ENCODE results near the gene ROR1. TPM values are rescaled to one million over a fixed set of nuclear protein-coding genes. Genes with fewer than 3 reads are reported as not detected.

The ROR1 gene
- total RNA-seq, 6 donors from 2014 or later = 19.7 to 39.8 (median 28.5) TPM

DNA sequence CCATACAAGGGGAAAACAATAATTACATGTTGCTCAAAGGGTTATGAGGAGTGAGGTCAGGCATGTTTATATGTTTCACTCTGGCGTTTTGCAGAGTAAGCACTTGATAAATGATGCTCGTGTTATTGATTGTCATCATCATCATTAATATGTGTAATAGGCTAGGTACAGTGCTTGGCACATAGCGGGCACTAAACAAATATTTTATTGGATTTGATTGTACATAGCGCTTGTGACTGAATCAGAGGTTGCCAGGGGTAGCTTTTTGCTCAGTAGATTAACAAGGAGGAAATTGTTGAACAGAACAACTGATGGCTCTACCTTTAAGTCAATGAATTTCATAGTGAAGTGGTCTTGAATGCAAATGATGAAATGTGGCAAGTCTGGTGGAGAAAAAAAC is 91.7 kb downstream of the ROR1 start:
- no peaks in the 10 kb centered on the region for H3K4me1 ChIP-seq
- no peaks in the 10 kb centered on the region for H3K9me3 ChIP-seq
- H3K27ac ChIP-seq = no peak overlapping the region
- H3K4me3 ChIP-seq = no peak overlapping the region
- WGBS, 2 donors = 68 to 79% methylated on average over 4 of the region's 4 CpGs
- H3K36me3 ChIP-seq = no peaks in the 10 kb centered on the region
- DNase-seq (no peak), ATAC-seq (ENCODE audit: low FRiP score in 2 of 2) (no peak)
- TF ChIP-seq POLR2A (IDR thresholded peaks at IDR 0.05) = no peak
- TF ChIP-seq POLR2AphosphoS5 (IDR thresholded peaks at IDR 0.05) = no peak
- TF ChIP-seq CTCF (IDR thresholded peaks at IDR 0.05) = no peak
- no peak for TF ChIP-seq EP300 (IDR thresholded peaks at IDR 0.05)
- no peaks in the 10 kb centered on the region for H3K27me3 ChIP-seq

DNA sequence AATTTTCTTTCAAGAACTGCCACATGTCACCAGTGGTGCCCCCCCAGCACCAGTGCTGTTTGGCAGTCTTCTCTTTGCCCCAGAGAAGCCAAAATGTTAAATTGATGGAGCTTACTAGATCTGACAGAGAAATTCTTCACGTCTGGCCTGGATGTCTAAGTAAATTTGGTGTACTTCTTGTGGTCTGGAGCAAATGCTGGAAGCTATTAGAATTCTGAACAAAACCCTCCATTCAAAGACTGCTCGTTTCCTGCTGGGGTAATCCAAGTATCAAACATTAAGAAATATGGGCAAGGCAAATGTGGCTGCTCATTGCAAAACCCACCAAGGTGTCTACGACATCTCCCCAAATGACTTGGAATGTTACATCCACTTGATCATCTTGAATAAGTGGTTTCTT is 92.3 kb downstream of the ROR1 start:
- WGBS, 2 donors = 55 to 58% methylated on average over 3 of the region's 3 CpGs
- DNase-seq (no peak), ATAC-seq (ENCODE audit: low FRiP score in 2 of 2) (no peak)
- H3K9me3 ChIP-seq = no peaks in the 10 kb centered on the region
- no peak overlapping the region for H3K27ac ChIP-seq
- TF ChIP-seq POLR2A (IDR thresholded peaks at IDR 0.05) (no peak), POLR2AphosphoS5 (IDR thresholded peaks at IDR 0.05) (no peak), CTCF (IDR thresholded peaks at IDR 0.05) (no peak), EP300 (IDR thresholded peaks at IDR 0.05) (no peak)
- no peaks in the 10 kb centered on the region for H3K36me3 ChIP-seq
- H3K4me3 ChIP-seq = no peak overlapping the region
- no peaks in the 10 kb centered on the region for H3K27me3 ChIP-seq
- no peaks in the 10 kb centered on the region for H3K4me1 ChIP-seq

DNA sequence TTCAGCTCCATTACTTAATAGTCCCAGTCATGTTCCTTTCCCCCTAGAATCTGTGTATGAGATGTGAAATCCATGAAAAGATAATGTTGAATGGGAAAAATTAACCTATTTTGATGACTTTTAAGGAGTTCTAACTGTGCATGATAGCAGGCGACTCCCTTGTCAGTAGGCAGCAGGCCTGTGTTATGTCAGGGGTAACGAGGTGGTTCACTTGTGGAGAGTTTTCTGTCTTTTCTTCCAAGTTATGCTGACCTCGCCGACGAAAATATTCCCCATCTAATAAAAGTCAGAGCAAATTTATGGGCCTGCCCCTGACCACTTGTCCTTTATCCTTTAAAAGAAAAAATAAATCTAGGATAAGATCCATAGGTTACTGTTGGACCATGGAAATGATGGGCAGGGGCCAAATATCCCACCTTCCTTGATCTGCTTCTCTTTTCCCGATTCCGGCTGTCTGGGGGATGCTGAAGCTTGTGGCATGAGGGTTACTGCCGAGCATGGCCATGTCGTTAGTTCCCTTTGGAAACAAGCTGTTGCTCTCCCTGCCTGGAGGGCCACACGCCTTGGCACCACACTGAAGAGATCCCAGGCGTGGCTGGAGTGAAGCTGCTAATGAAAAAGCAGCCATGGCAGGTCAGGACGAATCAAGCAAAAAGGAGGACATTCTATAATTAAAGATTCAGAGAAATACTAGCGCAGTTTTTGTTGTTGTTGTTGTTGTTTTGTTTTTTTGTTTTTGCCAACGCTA is 93.8 kb downstream of the ROR1 start:
- 88 to 89% methylated on average over 14 of the region's 14 CpGs for WGBS, 2 donors
- no peak for ATAC-seq (ENCODE audit: low FRiP score in 2 of 2)
- H3K36me3 ChIP-seq = no peaks in the 10 kb centered on the region

GRCh38 chr1:63868268-63868781 is 94.5 kb downstream of the ROR1 start:
- ATAC-seq (ENCODE audit: low FRiP score in 2 of 2) (no peak), DNase-seq (no peak)
- Histone ChIP-seq H3K27ac (no peak overlapping the region), H3K27me3 (no peaks in the 10 kb centered on the region), H3K4me3 (no peak overlapping the region), H3K9me3 (no peaks in the 10 kb centered on the region), H3K36me3 (no peaks in the 10 kb centered on the region), H3K4me1 (no peaks in the 10 kb centered on the region)
- TF ChIP-seq CTCF (IDR thresholded peaks at IDR 0.05) = no peak
- TF ChIP-seq EP300 (IDR thresholded peaks at IDR 0.05) = no peak
- no peak for TF ChIP-seq POLR2AphosphoS5 (IDR thresholded peaks at IDR 0.05)
- TF ChIP-seq POLR2A (IDR thresholded peaks at IDR 0.05) = no peak
- 56 to 72% methylated on average over 5 of the region's 5 CpGs for WGBS, 2 donors

More for the DNA sequence above, 93.8 kb downstream of the ROR1 start:
- no peak overlapping the region for H3K27ac ChIP-seq
- DNase-seq = no peak
- H3K9me3 ChIP-seq = no peaks in the 10 kb centered on the region
- H3K27me3 ChIP-seq = no peaks in the 10 kb centered on the region
- H3K4me1 ChIP-seq = no peaks in the 10 kb centered on the region
- TF ChIP-seq POLR2A (IDR thresholded peaks at IDR 0.05) (no peak), EP300 (IDR thresholded peaks at IDR 0.05) (no peak), CTCF (IDR thresholded peaks at IDR 0.05) (no peak), POLR2AphosphoS5 (IDR thresholded peaks at IDR 0.05) (no peak)
- H3K4me3 ChIP-seq = no peak overlapping the region

DNA sequence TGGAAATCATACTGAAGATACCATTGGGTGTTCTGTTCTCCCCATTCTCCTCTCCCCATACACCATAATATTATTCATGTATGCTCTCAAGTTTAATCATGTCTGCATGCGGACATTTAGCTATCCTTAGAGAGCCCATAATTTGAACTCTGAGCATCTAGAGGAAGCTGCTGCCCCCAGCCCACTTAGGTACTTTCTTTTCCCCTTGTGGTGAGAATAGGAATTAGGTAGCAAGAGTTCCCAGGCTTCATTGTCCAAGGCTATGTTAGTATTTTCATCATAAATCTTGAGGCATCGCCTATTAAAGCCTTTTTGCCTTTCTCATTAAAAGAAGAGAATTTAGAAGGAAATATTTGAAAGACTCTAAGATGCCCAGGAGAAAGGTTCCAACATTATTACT is 96.3 kb downstream of the ROR1 start:
- no peak for TF ChIP-seq POLR2A (IDR thresholded peaks at IDR 0.05)
- TF ChIP-seq EP300 (IDR thresholded peaks at IDR 0.05) = no peak
- no peak for TF ChIP-seq POLR2AphosphoS5 (IDR thresholded peaks at IDR 0.05)
- no peak for TF ChIP-seq CTCF (IDR thresholded peaks at IDR 0.05)
- Histone ChIP-seq H3K9me3 (no peaks in the 10 kb centered on the region), H3K4me3 (no peak overlapping the region), H3K27me3 (no peaks in the 10 kb centered on the region), H3K4me1 (no peaks in the 10 kb centered on the region), H3K27ac (no peak overlapping the region), H3K36me3 (no peaks in the 10 kb centered on the region)
- ATAC-seq (ENCODE audit: low FRiP score in 2 of 2) = no peak
- WGBS, 2 donors = 92 to 94% methylated on average over 2 of the region's 2 CpGs
- no peak for DNase-seq
